ENCODE data around the gene ASCL2.

GRCh38 chr11:2290351-2290841, 20.0 kb upstream of the ASCL2 start:
- TF ChIP-seq GATA2 (IDR thresholded peaks at IDR 0.05; ENCODE audit: low read depth, low read length) (no peak), GATA3 (IDR thresholded peaks at IDR 0.05; ENCODE audit: low read depth, low read length) (no peak)

All from SH-SY5Y (cell line).